Omental fat pad (tissue), 4 donors: ENCODE data around the gene PIK3R1. TPM values are rescaled to one million over a fixed set of nuclear protein-coding genes. Genes with fewer than 3 reads are reported as not detected.

Experiments used
- ATAC-seq: fragments of 150-250 bp; one replicate; pipeline ENCODE4 v1.9.1; 2016; ENCODE audit warnings: mild to moderate bottlenecking, moderate library complexity; ENCODE audit not compliant: low FRiP score
- DNase-seq: peaks from one replicate; pipeline ENCODE4 v3.0.0-alpha.2; 2019; ENCODE audit warnings: low spot score
- CTCF ChIP-seq, 3 donors: fragments of 450-650 bp; IDR thresholded peaks; one replicate each; pipeline ENCODE4 v1.5.1; 2016 to 2017; ENCODE audit warnings: antibody characterized with exemption in 3 of 3, mild to moderate bottlenecking in 3 of 3, moderate library complexity in 2 of 3
- total RNA-seq, 4 donors: library from RNA; depleted of rRNA; stranded (reverse); fragments of >200 nt; gene quantifications; one replicate each; pipeline ENCODE4 v1.1.0, GENCODE V29; 2016

PIK3R1 gene
- total RNA-seq, 4 donors from 2014 or later, result 90.5 to 188 (median 148) TPM

GRCh38 chr5:68248896-68249295 lies 33.3 kb downstream of the PIK3R1 start:
- TF ChIP-seq CTCF (IDR thresholded peaks at IDR 0.05), result no peak
- DNase-seq (no peak), ATAC-seq (no peak)

- ATAC-seq (no peak), DNase-seq (no peak)
- TF ChIP-seq CTCF (IDR thresholded peaks at IDR 0.05), result no peak
Measured at GRCh38 chr5:68249520-68249919, 34.0 kb downstream of the PIK3R1 start.

GRCh38 chr5:68250661-68251298 lies 35.2 kb downstream of the PIK3R1 start:
- ATAC-seq (no peak), DNase-seq (no peak)
- no peak for TF ChIP-seq CTCF (IDR thresholded peaks at IDR 0.05)

GRCh38 chr5:68251386-68251785 lies 35.8 kb downstream of the PIK3R1 start:
- TF ChIP-seq CTCF (IDR thresholded peaks at IDR 0.05), result no peak
- ATAC-seq (peak; percentile 45), DNase-seq (peak; percentile 61)

- no peak for DNase-seq
- TF ChIP-seq CTCF (IDR thresholded peaks at IDR 0.05), result no peak
- peak; percentile 85 for ATAC-seq
Measured at GRCh38 chr5:68251804-68252522, 36.4 kb downstream of the PIK3R1 start.

- no peak for TF ChIP-seq CTCF (IDR thresholded peaks at IDR 0.05)
- ATAC-seq, result peak; percentile 58
Measured at GRCh38 chr5:68252673-68253623, 37.4 kb downstream of the PIK3R1 start.

More at GRCh38 chr5:68252673-68253623, 37.4 kb downstream of the PIK3R1 start:
- no peak for DNase-seq
